Calu3 (cell line): ENCODE results near the gene OTOG. TPM values are rescaled to one million over a fixed set of nuclear protein-coding genes. Genes with fewer than 3 reads are reported as not detected.

Experiments
- BruUV-seq: library from RNA; stranded (reverse); fragments of 400-500 nt; replicated peaks from 2 replicates; lab custom pipeline; 2021; lab: Mats Ljungman, UMichigan
- CTCF ChIA-PET: fragments of 300-600 bp; sonication (Branson Sonifier 250); formaldehyde crosslinking; loops from one replicate; lab custom pipeline; 2022; ENCODE audit warnings: antibody characterized with exemption; lab: Charles Lee
- DNase-seq: peaks from one replicate; pipeline ENCODE4 v3.0.0; 2022
- H3K27ac Mint-ChIP-seq: one replicate; pipeline ENCODE4 v1.8.0; 2022; ENCODE audit warnings: mixed read lengths; ENCODE audit not compliant: unreplicated experiment
- H3K27me3 Mint-ChIP-seq: one replicate; pipeline ENCODE4 v1.8.0; 2022; ENCODE audit warnings: mixed read lengths; ENCODE audit not compliant: unreplicated experiment
- H3K36me3 Mint-ChIP-seq: one replicate; pipeline ENCODE4 v1.8.0; 2022; ENCODE audit warnings: mild to moderate bottlenecking, moderate library complexity, mixed read lengths; ENCODE audit not compliant: insufficient read depth, unreplicated experiment
- H3K4me1 Mint-ChIP-seq: one replicate; pipeline ENCODE4 v1.8.0; 2022; ENCODE audit warnings: mild to moderate bottlenecking, low read depth, mixed read lengths; ENCODE audit not compliant: unreplicated experiment
- H3K4me3 Mint-ChIP-seq: one replicate; pipeline ENCODE4 v1.8.0; 2022; ENCODE audit warnings: mild to moderate bottlenecking, low read depth, moderate library complexity, mixed read lengths; ENCODE audit not compliant: unreplicated experiment
- H3K9me3 Mint-ChIP-seq: one replicate; pipeline ENCODE4 v1.8.0; 2022; ENCODE audit warnings: low read depth, mixed read lengths; ENCODE audit not compliant: unreplicated experiment
- CTCF ChIP-seq: fragments of 200-600 bp; IDR thresholded peaks from one replicate; pipeline ENCODE4 v1.8.0; 2022; ENCODE audit warnings: antibody characterized with exemption; ENCODE audit not compliant: unreplicated experiment
- intact Hi-C: fragments of 100-400 bp; cut with micrococcal nuclease; formaldehyde crosslinking; loops from one replicate; pipeline ENCODE4 v1.10.0; 2022; ENCODE audit not compliant: unreplicated experiment
- total RNA-seq: library from RNA; stranded (reverse); gene quantifications from 2 replicates; pipeline ENCODE4 v1.2.3, GENCODE V29; 2022

OTOG gene
- total RNA-seq, 1 experiment from 2014 or later: not detected

DNA sequence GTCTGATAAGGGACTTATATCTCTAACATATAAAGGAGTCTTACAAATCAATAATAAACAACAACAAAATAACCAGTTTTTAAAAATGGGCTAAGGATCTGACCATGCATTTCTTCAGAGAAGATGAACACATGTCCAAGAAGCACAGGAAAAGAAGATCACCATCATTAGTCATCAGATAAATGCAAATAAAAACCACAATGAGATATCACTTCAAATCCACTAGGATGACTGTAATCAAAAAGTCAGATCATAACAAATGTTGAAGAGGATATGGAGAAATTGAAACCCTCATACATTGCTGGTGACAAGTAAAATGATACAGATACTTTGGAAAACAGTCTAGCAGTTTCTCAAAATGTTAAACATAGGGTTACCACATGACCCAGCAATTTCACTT, 111.2 kb downstream of the OTOG start:
- BruUV-seq: no TSS peak

DNA sequence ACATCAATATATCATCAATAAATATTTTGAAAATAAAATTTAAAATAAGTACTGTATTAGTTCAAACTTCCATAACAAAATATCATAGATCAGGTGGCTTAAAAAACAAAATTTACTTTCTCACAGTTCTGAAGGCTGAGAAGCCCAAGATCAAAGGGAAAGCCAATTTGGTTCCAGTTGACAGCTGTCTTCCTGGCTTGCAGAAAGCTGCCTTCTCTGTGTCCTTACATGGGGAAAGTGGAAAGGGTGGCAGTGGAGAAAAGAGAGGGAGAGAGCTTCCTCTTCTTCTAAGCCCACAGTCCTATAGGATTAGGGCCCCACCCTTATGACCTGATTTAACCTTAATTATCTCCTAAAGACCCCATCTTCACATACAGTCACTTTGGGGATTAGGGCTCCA, 121.1 kb downstream of the OTOG start:
- H3K4me1 Mint-ChIP-seq: peaks cover 1% of the 10 kb centered on the region
- no peaks in the 10 kb centered on the region for H3K36me3 Mint-ChIP-seq
- TF ChIP-seq CTCF: no peak
- CTCF ChIA-PET: interaction anchor here (0.7 kb wide), 1 partner anchor 63 kb away, joined by 3 read pairs; no protein-coding TSS in a partner anchor
- H3K4me3 Mint-ChIP-seq: no peak overlapping the region
- DNase-seq: no peak
- H3K9me3 Mint-ChIP-seq: peaks cover 7% of the 10 kb centered on the region
- intact Hi-C loops: no loop called here
- peaks cover 22% of the 10 kb centered on the region for H3K27me3 Mint-ChIP-seq
- H3K27ac Mint-ChIP-seq: no peak overlapping the region
- no TSS peak for BruUV-seq

More for the DNA sequence above, 111.2 kb downstream of the OTOG start:
- Mint-ChIP-seq H3K9me3 (peaks cover 3% of the 10 kb centered on the region), H3K27me3 (no peaks in the 10 kb centered on the region), H3K4me3 (no peak overlapping the region), H3K4me1 (no peaks in the 10 kb centered on the region), H3K27ac (no peak overlapping the region), H3K36me3 (no peaks in the 10 kb centered on the region)
- intact Hi-C loops: no loop called here
- DNase-seq: no peak
- TF ChIP-seq CTCF: no peak
- CTCF ChIA-PET: no interaction called here

DNA sequence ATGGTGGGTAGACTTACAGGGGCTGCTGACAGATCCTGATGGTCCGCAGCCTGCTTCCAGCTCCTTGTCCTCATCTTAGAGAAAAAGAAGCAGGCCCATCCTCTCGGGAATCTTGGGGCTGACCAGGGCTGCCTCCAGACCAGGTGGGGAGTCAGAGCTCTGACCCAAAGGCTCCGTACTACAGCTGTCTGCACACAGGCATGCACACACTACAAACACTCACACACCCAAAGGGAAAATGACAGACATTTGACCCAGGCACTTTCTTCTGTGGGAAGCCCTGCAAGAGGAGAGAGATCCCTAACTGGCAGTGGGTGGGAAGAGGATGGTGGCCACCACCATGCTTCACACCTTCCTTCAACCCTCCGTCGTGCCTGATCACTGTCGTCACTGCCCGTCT, 125.4 kb downstream of the OTOG start:
- DNase-seq: no peak
- intact Hi-C loops: no loop called here
- no TSS peak for BruUV-seq
- CTCF ChIA-PET: interaction anchor here (0.7 to 0.9 kb wide), 2 partner anchors 49 to 63 kb away, joined by 3 read pairs; no protein-coding TSS in a partner anchor
- TF ChIP-seq CTCF: no peak
- Mint-ChIP-seq H3K27ac (no peak overlapping the region), H3K27me3 (peaks cover 28% of the 10 kb centered on the region), H3K36me3 (no peaks in the 10 kb centered on the region), H3K4me3 (no peak overlapping the region), H3K9me3 (peaks cover 17% of the 10 kb centered on the region), H3K4me1 (peaks cover 15% of the 10 kb centered on the region)

- DNase-seq: no peak
- no TSS peak for BruUV-seq
- peaks cover 15% of the 10 kb centered on the region for H3K4me1 Mint-ChIP-seq
- no peak overlapping the region for H3K27ac Mint-ChIP-seq
- no peaks in the 10 kb centered on the region for H3K36me3 Mint-ChIP-seq
- CTCF ChIA-PET: no interaction called here
- H3K9me3 Mint-ChIP-seq: peaks cover 17% of the 10 kb centered on the region
- intact Hi-C loops: no loop called here
- peaks cover 28% of the 10 kb centered on the region for H3K27me3 Mint-ChIP-seq
- no peak overlapping the region for H3K4me3 Mint-ChIP-seq
- TF ChIP-seq CTCF: no peak
Measured at GRCh38 chr11:17673951-17674350, 126.9 kb downstream of the OTOG start.
